ENCODE results near the gene TMEM131L. TPM values are rescaled to one million over a fixed set of nuclear protein-coding genes. Genes with fewer than 3 reads are reported as not detected.

The TMEM131L gene
- total RNA-seq, 1 donor from 2014 or later = 18.9 TPM

DNA sequence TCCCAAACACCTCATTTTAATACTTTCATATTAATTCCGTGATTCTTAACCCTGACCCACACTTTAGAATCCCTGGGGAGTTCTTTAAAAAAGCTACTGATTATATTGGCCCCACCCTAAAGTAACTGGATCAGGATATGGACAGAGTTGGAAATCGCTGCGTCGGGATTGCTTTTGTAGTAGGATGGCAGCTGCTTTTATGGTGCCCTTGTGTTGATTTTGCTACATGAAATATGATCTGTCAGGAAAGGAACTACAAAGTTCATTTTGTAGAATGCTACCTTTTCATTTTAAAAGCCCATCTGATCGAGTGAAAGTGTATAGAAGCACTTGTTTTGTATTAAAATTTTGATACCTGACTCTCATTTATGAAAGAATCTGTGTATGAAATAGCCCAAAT, 43.6 kb downstream of the TMEM131L start:
- Mint-ChIP-seq H3K27ac (no peak overlapping the region), H3K36me3 (ENCODE audit: insufficient read depth) (peaks cover 2% of the 10 kb centered on the region), H3K9me3 (ENCODE audit: low read depth) (peaks cover 4% of the 10 kb centered on the region), H3K27me3 (no peaks in the 10 kb centered on the region), H3K4me1 (ENCODE audit: low read depth) (peaks cover 25% of the 10 kb centered on the region), H3K4me3 (ENCODE audit: low read depth) (no peak overlapping the region)
- TF ChIP-seq, protein P1, sequence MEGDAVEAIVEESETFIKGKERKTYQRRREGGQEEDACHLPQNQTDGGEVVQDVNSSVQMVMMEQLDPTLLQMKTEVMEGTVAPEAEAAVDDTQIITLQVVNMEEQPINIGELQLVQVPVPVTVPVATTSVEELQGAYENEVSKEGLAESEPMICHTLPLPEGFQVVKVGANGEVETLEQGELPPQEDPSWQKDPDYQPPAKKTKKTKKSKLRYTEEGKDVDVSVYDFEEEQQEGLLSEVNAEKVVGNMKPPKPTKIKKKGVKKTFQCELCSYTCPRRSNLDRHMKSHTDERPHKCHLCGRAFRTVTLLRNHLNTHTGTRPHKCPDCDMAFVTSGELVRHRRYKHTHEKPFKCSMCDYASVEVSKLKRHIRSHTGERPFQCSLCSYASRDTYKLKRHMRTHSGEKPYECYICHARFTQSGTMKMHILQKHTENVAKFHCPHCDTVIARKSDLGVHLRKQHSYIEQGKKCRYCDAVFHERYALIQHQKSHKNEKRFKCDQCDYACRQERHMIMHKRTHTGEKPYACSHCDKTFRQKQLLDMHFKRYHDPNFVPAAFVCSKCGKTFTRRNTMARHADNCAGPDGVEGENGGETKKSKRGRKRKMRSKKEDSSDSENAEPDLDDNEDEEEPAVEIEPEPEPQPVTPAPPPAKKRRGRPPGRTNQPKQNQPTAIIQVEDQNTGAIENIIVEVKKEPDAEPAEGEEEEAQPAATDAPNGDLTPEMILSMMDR (IDR thresholded peaks at IDR 0.05; ENCODE audit: unreplicated experiment) = no peak
- DNase-seq (ENCODE audit: low spot score, unreplicated experiment) = no peak

DNA sequence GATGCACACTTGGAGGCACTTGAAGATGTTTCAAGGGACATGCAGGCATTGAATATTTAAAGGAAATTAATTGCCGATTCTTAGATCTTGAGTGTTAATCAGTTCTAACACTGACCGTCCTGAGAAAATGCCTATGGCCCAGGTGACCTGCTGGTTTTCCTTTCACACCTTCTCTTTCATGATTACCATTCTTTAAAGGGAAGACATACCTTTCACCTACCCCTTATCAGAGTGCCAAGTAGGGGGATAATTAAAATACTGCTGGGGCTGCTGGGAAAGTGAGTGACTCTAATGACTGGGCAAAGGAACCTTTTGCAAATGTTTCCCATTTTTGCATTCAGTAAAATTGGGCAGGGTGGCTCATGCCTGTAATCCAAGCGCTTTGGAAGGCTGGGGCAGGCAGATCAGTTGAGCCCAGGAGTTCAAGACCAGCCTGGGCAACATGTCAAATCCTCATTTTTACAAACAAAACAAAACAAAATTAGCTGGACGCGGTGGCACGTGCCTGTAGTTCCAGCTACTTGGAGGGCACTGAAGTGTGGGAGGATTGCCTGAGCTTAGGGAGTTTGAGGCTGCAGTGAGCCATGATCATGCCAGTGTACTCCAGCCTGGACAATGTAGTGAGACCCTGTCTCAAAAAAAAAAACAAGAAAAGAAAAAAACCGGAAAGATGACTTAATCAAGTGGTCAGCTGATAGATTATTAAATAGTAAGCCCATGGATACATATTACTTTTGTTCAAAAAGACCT, 44.3 kb downstream of the TMEM131L start:
- Mint-ChIP-seq H3K4me3 (ENCODE audit: low read depth) (no peak overlapping the region), H3K9me3 (ENCODE audit: low read depth) (peaks cover 3% of the 10 kb centered on the region), H3K27me3 (no peaks in the 10 kb centered on the region), H3K4me1 (ENCODE audit: low read depth) (peaks cover 25% of the 10 kb centered on the region), H3K36me3 (ENCODE audit: insufficient read depth) (peaks cover 1% of the 10 kb centered on the region), H3K27ac (peak overlapping the region; percentile 51)
- TF ChIP-seq, protein P1 (IDR thresholded peaks at IDR 0.05; ENCODE audit: unreplicated experiment) = no peak
- DNase-seq (ENCODE audit: low spot score, unreplicated experiment) = no peak

DNA sequence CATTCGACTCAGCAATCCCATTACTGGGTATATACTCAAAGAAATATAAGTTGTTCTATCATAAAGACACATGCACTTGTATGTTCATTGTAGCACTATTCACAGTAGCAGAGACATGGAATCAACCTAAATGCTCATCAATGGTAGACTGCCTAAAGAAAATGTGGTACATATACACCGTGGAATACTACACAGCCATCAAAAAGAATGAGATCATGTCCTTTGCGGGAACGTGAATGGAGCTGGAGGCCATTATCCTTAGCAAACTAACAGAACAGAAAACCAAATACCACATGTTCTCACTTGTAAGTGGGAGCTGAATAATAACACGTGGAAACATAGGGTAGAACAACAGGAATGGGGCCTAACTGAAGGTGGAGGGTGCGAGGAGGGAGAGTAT, 44.9 kb downstream of the TMEM131L start:
- Mint-ChIP-seq H3K4me3 (ENCODE audit: low read depth) (no peak overlapping the region), H3K9me3 (ENCODE audit: low read depth) (peaks cover 3% of the 10 kb centered on the region), H3K27ac (no peak overlapping the region), H3K4me1 (ENCODE audit: low read depth) (peaks cover 25% of the 10 kb centered on the region), H3K27me3 (no peaks in the 10 kb centered on the region), H3K36me3 (ENCODE audit: insufficient read depth) (peaks cover 1% of the 10 kb centered on the region)
- DNase-seq (ENCODE audit: low spot score, unreplicated experiment) = no peak
- TF ChIP-seq, protein P1 (IDR thresholded peaks at IDR 0.05; ENCODE audit: unreplicated experiment) = no peak

DNA sequence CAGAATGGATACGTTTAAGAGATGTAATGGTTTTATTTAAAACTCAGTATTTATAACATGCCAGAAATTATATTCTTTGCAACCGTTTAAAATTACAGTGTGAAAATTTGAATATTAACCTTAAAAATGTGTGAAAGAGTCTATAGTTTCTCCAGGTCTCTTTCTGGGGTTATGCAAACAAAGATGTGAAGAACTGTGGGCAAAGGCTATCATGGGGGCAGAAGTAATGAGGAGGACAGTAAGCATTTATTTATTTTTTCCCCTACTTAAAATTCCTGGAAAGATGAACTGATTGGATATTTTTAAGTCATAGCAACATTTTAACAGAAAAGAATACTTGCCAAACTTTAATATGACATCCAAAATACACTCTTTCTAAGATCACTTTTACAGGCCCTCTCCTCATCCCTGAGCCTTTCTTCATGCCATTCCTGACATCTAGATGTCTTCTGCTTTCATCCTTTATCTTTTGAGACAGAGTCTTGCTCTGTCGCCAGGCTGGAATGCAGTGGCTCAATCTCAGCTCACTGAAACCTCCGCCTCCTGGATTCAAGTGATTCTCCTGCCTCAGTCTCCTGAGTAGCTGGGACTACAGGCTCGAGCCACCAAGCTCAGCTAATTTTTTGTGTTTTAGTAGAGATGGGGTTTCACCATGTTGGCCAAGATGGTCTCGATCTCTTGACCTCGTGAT, 46.1 kb downstream of the TMEM131L start:
- Mint-ChIP-seq H3K36me3 (ENCODE audit: insufficient read depth) (peaks cover 3% of the 10 kb centered on the region), H3K4me3 (ENCODE audit: low read depth) (no peak overlapping the region), H3K9me3 (ENCODE audit: low read depth) (peaks cover 3% of the 10 kb centered on the region), H3K4me1 (ENCODE audit: low read depth) (peaks cover 25% of the 10 kb centered on the region), H3K27me3 (no peaks in the 10 kb centered on the region), H3K27ac (no peak overlapping the region)
- no peak for DNase-seq (ENCODE audit: low spot score, unreplicated experiment)
- TF ChIP-seq, protein P1 (IDR thresholded peaks at IDR 0.05; ENCODE audit: unreplicated experiment) = no peak

DNA sequence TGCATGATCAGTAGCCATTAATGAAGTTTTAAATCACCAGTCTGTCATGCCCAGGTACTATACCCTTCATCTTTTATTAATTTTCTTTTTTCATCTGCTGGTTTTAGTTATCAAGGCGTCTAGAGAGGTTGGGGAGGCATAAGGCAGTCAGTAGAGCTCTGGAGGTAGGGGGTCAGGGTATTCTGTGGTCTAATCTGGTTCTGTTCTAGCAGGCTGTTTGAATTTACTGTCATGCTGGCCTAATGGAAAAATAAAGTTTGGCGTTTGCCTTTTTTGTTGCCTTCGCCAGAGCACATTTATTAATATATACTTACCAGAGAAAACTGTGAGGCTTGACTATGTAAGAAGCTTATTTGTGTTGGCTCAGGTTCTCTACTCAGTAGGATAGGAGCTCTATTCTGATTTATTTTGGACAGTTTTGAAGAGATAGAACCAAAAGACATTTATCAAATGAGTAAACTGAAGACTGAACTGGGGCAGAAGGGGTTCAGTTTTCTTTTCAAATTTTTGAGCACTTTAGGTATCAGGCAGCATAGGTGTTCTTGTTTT, 46.9 kb downstream of the TMEM131L start:
- H3K4me1 Mint-ChIP-seq (ENCODE audit: low read depth) = peaks cover 32% of the 10 kb centered on the region
- no peaks in the 10 kb centered on the region for H3K27me3 Mint-ChIP-seq
- peaks cover 3% of the 10 kb centered on the region for H3K36me3 Mint-ChIP-seq (ENCODE audit: insufficient read depth)
- TF ChIP-seq, protein P1 (IDR thresholded peaks at IDR 0.05; ENCODE audit: unreplicated experiment) = no peak
- no peak overlapping the region for H3K4me3 Mint-ChIP-seq (ENCODE audit: low read depth)
- no peak for DNase-seq (ENCODE audit: low spot score, unreplicated experiment)
- no peak overlapping the region for H3K27ac Mint-ChIP-seq
- peaks cover 3% of the 10 kb centered on the region for H3K9me3 Mint-ChIP-seq (ENCODE audit: low read depth)

Measured in progenitor cell of endocrine pancreas (in vitro differentiated cells).